ENCODE measurements around the gene CTXN2.

The CTXN2 gene

DNA sequence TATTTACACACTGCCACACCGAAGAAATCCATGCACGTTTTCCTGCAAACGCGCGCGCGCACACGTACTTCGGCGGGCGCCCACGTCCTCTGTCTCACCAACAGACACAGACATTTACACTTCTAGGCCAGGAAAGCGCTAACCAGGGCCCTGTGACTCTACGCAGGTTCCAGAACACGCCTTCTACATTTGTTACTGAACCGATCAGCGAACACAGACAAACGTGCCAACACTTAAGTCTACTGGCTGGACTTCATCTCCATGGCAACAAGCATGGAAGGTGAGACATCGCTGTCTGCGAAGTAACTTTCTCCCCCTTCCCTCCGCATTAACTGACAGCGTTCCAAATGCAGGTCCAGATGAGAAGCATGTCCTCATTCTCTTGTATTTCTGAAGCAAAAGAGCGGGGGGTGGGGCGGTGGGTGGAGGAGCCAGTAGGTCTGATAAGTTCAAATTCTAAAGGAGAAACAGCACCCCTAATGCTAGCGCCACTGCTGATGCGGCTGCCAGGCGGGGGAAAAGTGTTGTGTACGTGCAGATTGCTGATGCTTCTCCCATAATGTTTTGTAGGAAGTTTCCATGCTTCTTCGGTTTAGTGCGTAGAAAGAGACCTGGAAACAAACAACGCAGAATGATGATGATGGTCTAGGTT is at the start of gene CTXN2:
Gene CTXN2, plus strand, starts transcription at position 92 of the 652 bp plus-strand sequence. CDS start 9,636 bp downstream, outside the sequence.
- DNase-seq (ENCODE audit: low spot score) = no peak

DNA sequence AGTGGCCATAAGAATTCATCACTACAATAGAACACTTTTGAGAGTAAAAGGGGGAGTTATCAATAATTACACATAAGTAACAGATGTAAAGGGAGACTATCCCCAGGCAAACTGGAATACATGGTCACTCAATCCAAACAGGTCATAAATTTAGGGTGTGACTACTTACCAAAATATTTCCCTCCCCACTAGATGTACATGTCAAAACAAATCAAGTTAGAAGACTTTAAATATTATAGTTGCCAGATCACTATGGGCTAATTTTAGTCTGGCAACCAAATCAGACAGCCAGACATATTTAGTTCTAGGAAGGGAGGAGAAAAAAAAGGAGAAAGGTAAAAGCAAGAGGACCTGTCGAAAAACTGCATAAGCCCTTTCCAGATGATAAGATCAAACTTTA is 47.6 kb upstream of the CTXN2 start:
- no peak for DNase-seq (ENCODE audit: low spot score)

DNA sequence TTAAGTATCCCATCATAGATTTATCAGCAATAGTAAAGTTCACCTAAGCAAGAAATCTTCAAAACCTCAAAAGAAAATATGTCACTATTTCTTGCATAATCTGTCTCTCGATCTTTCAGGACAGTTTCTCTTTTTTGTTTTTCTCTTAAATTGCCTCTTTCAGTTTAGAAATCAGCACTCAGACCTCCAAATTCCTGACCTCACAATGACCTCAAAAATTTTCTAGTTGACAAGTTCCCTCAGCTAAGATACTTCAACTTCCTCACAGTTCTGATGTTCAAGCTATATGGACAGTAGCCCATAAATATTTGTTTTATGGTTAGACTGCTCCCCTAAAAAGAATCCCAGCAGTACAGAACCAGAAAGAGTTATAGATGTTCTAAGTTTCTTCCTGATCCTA is 46.6 kb upstream of the CTXN2 start:
- DNase-seq (ENCODE audit: low spot score) = no peak

DNA sequence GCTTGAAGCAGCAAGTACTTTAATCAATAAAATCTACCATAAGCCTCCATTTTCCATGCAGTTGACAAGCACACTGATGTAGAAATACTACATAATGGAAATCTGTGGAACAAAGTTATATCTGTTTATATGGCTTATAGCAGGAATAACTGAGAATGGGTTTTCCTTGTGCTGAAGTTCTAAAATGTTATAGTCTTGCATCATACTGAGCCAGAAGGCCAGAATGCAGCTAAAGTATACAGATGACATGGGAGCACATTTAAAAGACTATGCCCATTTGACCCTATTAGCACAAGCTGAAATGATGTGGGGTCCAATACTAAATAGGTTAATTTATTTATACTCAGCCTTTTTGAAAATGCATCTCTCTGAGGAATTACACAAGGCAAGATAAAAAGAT is 45.5 kb upstream of the CTXN2 start:
- no peak for DNase-seq (ENCODE audit: low spot score)

DNA sequence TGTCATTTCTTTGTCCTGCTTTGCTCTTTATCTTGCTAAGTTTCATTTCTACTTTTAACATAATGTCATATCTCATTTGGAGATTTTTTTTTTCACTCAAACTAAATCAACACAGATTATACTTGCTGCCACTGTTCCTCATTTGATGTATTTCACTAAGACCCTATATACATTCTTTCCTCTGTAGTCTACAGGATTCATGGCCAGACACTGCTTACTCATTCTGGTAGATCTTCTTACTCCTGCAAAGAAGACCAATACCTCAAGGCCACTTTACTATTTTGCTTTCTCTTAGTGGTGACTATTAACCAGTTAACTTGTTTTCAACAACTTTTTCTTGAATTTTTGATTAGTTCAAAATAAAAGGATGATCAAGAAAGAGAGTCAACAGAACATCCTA is 44.1 kb upstream of the CTXN2 start:
- no peak for DNase-seq (ENCODE audit: low spot score)

DNA sequence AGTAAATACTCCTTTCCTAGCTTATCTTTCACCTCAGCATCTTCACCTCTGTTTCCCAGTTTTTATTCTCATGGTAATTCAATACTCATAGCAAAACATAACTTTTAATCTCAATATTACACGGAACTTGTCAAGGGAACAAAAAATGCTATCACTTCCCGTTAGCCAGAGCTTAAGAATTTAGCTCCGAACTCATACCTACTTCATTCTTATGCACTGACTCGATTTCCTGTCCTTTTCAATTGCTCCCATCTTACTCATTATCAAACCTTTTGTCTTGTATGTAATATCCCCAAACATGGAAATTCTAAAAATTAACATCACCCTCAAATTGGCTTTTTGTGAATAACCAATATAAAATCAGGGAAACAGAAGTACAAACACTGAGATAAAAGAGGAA is 41.6 kb upstream of the CTXN2 start:
- no peak for DNase-seq (ENCODE audit: low spot score)

DNA sequence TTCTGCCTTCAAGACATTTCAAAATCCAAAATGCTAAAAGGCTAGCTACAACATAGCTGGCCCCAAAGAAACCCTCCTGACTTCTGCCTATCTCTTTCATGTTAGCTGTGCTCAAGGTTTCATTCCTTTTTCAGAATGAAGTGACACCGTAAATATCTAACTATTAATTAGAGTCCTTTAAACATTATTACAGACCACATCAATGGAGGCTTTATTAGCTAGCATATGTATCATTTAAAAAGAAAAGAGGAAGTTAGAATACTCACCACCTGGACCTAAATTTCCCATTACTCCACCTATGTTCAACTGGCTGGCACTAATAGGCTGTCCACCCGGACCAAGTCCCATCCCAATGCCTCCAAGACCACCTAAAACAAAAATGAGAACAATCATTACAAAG is 37.9 kb upstream of the CTXN2 start:
- DNase-seq (ENCODE audit: low spot score) = no peak

DNA sequence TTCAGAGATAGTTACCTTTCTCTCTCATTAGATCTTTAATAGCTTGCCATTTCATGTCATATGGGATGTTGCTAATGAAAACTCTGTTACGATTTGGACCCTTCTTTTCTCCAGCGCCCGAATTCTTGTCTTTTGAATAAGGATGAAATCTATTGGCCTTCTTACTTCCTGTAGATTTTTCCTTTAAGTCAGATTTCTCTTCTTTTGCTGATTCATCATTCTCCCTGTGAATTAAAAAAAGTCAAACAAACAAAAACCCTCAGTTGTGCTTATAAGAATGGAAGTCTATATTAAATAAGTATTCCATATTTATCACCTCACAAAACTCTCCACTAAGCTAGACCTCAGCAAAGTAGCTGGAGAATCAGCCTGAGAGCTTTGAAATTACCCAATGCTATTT is 22.8 kb upstream of the CTXN2 start:
- DNase-seq (ENCODE audit: low spot score) = no peak

DNA sequence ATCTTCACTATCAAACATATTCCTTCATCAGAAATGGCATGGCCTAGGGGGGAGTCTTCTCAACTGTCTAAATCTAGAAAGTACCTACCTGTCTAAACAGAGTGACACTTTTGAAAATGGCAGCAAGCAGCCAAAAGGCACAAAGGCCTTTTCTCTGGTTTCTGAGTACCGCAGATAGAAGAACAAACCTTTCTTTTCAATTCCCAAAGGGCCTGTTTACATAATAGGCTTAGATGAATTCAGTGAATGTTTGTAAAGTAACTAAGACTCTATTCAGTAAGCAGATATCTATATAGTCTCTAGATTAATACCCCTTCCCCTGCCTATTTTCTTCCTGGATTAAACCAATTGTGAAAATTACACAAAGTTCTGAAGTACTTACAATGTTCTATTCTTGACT is 20.5 kb upstream of the CTXN2 start:
- no peak for DNase-seq (ENCODE audit: low spot score)

DNA sequence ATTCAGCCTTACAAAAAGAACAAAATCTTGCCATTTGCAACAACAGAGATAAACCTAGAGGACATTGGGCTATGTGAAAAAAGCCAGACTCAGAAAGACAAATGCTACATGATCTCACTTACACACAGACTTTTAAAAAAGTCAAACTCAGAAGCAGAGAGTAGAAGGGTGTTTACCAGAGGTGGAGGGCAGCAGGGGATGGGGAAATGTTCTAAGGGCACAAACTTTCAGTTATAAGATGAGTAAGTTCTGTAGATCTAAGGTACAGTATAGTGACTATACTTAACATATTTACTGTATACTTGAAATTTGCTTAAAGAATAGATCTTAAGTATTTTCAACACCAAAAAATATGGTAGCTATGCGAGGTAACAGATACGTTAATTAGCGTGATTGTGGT is 16.3 kb upstream of the CTXN2 start:
- DNase-seq (ENCODE audit: low spot score) = peak; percentile 1

DNA sequence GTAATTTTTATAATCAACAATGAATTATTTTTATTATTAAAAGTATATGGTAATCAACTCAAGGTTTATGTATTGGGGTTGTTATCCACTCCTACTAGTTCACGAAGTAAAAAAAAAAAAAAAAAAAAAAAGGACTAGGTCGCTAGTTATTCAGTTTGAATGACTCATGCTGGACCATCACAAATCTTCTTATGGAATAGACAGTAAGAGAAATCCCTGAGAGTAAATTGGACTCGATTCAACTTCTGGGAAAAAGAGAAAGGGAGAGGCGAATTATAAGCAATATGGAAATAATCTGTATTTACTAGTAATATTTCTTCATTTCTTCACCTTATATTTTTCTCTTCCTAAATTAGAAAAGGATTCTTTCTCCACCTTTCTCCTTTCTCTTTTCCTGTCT is 15.4 kb upstream of the CTXN2 start:
- no peak for DNase-seq (ENCODE audit: low spot score)

DNA sequence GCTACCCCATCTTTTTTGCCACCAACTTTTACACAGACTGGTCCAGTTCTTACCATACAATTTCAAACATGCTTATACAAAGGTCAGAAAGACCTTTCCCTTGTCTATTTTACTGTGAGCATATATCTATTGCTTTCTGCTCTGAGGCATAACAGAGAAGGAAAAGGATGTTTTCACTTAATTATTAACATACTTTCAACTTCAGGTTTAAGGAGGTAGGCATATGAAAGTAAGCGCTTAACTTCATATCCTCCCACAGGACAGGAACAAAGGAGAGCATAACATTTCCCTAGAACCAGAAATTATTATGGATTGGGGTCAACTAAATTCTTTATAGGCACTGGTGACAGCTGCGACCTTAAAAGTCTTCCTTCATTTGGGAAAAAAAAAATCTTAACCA is 14.5 kb upstream of the CTXN2 start:
- no peak for DNase-seq (ENCODE audit: low spot score)

DNA sequence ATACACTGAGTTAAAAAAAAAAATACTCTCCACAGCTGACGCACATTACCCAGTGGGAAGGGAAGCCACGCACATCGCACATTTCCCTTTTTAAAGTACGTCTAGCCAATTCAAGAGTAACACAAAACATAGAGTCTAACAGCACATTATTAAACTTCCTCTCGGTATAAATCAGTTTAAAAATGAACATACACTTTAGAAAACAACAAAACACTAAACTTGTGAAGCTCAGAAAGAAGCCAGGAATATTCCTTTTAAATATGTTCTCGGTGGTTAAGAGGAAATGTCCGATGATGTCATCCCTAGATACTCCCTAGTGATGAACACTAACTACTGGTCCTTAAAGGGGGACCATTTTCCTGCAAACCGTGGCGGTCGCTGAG is 14.1 kb upstream of the CTXN2 start:
- peak; percentile 19 for DNase-seq (ENCODE audit: low spot score)

DNA sequence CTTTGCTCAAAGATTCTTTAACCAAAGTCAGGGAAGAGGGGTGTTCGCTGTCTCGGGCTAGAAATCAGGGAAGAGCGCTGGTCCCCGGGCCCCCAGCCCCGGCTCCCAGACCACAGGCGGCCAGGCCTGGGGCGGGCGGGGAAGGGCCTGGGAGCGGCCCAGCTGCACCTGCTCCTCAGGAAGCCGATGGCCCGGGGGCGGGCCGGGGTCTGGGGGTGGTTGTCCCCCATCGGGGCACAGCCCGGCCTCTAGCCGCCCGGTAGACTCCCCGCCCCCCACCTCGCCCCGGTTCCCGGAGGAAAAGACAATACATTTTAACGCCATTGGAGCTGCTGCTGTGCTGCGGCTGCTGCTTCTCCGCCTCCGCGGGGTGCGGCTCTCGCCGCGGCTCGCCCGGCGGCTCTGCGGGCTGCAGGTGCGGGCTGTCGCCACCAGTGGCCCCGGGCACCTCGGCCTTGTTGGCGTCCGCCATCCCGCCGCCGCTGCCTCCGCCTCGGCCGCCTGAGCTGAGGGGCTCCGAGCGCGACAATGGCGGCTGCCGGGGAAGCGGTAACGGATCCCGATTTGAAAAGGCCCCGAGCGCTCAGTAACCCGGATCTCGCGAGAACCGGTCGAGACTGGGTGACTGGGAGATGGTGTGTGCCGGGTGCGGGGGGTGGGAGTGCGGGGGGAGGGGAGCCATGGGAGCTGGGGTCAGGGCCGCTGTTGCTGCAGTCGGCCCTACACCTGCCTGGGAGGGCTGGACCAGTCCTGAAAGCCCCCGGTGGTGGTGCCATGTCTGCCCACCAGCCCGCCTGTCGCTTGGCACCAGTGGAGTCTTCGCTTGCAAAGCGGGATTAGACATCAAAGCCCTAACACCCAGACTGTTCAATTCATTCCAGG is 13.5 kb upstream of the CTXN2 start, which contains the start of gene MYEF2:
Gene MYEF2, minus strand, starts transcription at position 530 of the 882 bp plus-strand sequence. Its CDS starts 58 bp downstream, at position 472.
- peak; percentile 74 for DNase-seq (ENCODE audit: low spot score)

DNA sequence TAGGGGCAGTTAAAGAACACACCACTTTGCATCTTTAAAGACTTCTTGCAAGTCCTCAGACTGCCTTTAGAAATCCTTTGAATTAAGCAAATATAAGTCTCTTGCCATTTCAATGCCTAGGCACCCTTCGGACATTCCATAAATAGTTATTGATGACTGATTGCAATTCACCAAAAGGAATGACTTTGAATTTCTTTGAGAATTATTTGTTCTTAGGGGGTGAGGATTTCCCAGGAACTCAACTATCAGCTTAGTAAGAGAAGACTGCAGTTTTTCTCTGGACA is 12.9 kb upstream of the CTXN2 start:
- no peak for DNase-seq (ENCODE audit: low spot score)

DNA sequence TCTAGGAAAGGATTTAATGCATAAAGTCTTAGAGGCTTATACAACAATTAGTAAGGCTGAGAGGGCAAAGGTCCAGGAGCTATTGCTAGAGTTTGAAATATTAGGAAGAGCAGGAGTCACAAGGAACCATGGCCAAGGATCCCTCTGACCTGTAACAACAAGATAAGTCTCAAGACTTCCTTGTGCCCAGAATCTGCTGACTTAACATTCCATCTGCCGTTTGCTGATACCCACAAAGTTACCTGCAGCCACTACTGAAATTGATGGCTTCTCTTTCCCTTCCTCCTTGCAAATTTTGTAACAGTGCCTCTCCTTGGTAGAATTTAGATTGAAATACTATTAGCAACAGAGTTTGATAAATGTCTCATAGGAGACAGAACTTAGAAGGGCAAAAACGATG is 8.7 kb upstream of the CTXN2 start:
- DNase-seq (ENCODE audit: low spot score) = no peak

DNA sequence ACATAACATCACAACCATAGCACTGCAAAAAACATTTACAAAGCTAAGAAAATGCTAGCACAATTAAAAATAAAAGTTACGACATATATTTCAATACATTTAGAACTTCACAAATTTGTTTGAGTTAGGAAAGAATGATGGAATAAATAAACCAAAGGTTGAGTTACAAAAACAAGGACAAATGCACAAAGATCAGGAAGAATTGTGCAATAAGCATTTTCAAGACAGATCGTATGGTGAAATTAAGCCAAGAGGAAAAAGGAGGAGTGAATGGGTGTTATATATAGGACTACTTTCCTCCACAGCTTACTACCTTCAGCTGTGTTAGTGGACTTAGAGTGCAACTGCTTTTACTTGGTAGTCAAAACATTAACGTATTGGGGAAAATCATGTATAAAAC is 5.9 kb upstream of the CTXN2 start:
- DNase-seq (ENCODE audit: low spot score) = no peak

DNA sequence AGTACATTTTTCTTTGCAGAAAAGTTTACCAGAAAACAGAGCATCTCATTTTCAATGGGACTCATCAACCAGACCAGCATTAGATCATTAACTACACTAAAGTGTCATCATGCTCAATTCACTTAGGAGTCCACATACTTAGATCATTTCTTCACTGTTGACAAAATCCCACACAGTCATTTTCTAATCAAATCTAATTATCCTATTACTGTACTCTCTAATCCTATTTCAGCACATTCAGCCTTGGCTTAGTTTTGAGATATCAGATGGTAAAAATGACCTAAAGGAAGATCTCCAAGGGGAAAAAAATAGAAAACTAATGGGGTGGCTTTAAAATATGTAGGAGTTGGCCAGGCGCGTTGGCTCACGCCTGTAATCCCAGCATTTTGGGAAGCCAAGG is 5.2 kb upstream of the CTXN2 start:
- DNase-seq (ENCODE audit: low spot score) = no peak

DNA sequence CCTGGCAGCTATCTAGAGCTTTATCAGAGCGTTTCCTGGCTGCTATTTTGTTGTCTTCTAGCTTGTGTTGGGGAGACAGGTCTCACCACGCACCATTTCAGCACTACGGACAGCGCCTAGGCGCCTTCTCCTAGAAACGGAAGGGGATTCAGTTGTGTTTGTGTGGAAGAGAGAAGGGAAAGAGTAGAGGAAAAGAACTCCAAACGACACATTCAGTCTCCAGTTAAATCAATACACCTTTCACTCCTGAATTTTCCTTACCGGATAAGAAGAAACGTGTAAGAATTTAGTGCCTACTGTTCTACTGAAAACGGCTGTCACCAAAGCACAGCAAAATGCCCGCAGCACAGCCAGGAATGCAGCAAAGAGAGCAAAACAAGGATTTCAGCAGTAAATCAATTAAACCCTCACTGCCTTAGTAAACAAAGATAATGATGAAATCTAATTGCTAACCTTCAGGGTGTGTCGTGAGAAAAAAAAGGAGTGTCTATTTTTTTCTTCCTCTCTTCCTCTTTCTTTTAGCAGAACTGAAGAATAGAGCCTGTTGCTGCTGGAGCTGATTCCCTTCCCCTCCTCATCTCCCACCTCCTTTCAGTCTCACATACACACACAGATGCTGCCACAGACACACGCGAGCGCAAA is 412 bp upstream of the CTXN2 start:
- DNase-seq (ENCODE audit: low spot score) = peak; percentile 33

DNA sequence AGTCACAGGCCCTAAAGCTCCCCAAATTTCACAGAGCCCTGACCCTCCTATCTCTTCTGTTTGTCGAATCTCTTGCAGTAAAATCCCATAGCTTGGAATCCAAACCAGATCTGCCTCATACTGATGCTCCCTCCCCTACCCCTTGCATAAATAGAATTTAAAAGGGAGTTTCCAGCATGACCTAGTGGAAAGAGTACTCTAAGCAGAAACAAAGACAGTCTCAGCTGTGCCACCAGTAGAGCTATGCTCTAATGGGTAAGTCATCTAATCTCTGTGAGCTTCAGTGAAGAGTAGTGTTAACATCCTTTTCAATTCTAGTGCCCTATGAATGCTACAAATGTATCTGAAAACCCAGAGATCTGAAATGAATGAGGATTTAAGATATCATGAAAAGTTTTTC is 10.6 kb downstream of the CTXN2 start:
- no peak for DNase-seq (ENCODE audit: low spot score)

DNA sequence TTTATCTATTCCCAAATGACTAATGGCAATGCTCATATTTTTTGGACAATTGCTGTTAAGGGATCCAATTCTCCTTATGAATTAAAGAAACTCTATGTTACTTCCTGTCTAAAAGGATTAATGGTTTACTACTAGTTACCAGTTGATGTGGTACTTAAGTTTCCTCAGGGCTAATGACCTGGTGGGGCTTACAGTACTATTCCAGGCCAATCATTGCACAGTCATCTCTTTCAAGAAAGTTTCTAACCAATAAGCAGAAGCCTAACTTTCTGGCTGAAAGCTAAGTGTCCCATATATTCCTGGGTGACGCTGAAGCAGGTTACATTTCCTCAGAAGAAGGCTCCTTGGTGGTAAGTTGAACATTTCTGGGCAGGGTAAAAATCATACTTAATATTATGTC is 14.5 kb downstream of the CTXN2 start, which contains the start of gene SLC12A1:
Gene SLC12A1, plus strand, starts transcription at position 322 of the 400 bp plus-strand sequence. CDS start 1,418 bp downstream, outside the sequence.
- DNase-seq (ENCODE audit: low spot score) = no peak

DNA sequence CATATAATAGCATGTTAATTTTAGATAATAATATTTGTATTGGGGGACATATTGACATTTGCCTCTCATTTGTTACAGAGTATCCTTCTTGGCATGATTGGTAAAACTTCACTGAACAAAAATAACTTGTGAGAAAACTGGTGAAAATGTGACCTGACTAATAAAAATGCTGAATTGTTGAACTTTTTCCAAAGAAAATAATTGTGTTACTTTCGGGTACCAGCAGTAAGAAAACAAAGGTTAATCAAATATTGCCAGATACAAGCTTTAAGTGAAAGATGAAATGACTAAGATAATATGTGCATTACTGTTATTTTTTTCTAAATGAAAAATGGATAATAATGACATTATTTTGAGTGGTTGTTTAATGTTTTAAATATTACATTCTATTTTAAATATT is 29.8 kb downstream of the CTXN2 start:
- DNase-seq (ENCODE audit: low spot score) = no peak

DNA sequence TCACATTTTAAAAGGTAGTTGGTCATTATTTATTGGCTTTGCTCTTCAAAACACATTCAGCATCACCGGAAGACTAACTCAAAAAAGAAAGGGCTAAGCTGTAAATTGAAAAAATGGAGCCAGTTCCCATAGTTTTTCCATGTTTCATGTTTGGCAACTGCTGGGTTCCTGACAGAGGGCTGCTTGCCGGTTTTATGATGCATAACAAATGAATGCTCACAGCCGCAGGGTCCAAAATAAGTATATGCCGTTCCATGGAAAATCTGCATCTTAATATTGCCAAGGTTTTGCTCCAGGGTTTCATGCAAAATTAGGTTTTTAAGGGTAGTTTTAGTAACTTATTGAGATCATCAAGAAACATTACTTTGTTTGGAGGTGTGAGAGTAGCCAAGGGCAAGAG is 30.4 kb downstream of the CTXN2 start:
- no peak for DNase-seq (ENCODE audit: low spot score)

Data from activated CD4-positive, alpha-beta T cell treated with anti-CD3 and anti-CD28 coated beads, Interleukin-2, Interleukin-4, amounts not matched to agents 100 ng/mL and 50 ng/mL, durations not matched to agents 16 hours and 8 hours (primary cell).